GM18502 (cell line): ENCODE measurements around the gene ZNF202.
"Not testable (repeated sequence)": the region's sequence is repeated elsewhere in the genome, so short reads cannot be mapped to it uniquely, and the experiment has no call there.

Source experiments
- ATAC-seq: cut with Tn5 transposase; IDR thresholded peaks from one replicate; pipeline ENCODE4 v1.9.1; 2021; ENCODE audit warnings: mild to moderate bottlenecking; ENCODE audit not compliant: unreplicated experiment, poor library complexity

Gene ZNF202

GRCh38 chr11:123741159-123742030 lies at the start of gene ZNF202:
TSS of gene ZNF202 (minus strand) at chr11:123741660. CDS start at chr11:123730888, 10,772 bp downstream.
- peak; percentile 99 for ATAC-seq

DNA sequence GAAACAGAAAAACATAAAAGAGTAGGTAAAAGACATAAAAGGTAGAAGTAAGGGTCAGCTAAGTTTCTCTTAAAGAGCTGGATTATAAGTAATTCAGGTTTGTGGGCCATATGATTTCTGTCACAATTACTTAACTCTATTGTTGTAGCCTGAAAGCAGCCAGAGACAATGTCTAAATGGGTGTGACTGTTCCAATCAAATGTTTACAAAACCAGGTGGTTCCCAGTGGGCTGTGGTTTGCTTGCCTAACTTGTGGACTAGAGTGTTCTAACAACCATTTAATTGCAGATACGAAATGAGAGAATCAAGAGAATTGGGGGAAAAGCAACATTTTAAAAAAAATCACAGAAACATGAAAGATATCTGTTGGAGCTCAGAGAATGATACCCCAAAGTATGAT lies 42.1 kb upstream of the ZNF202 start:
- no peak for ATAC-seq

GRCh38 chr11:123778511-123778910 lies 37.1 kb upstream of the ZNF202 start:
- no peak for ATAC-seq

DNA sequence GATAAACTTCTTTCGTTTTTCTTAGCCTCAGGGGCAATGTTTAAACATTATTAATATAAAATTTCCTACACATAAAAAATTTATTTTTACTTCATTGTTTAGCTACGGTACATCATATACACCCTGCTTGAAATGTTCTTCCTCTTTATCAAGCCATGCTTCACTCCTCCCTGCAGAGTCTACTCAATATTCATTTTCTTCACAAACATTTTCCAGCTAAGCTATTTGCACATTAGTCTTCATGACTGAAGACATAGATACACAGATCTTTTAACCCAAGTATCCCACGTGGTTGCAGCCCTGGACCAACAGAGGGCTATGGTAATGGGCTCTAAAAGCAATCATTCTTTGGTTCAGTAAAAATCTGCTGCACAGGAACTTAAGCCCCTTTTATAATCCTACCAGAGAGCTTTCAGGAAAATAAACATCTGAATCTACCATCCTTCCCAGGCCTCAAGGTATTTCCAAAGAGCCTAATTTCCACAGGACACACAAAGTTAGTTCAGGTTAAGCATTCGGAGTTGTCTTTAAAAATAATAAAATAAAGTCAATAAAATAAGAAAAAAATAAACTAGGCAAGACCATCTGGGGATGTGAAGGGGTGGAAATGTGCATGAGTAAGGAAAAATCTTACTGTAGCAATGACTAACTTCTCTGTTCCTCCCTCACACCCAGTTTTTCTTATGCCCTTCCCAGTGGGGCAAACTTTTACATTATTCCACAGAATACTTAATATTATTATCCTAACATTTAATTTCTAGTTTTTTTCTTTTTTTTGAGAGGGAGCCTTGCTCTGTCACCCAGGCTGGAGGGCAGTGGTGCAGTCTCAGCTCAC lies 34.5 kb upstream of the ZNF202 start:
- no peak for ATAC-seq

GRCh38 chr11:123775289-123775688 lies 33.8 kb upstream of the ZNF202 start:
- ATAC-seq = no peak

- no peak for ATAC-seq
These were observed 32.5 kb upstream of the ZNF202 start for GRCh38 chr11:123773959-123774358.

DNA sequence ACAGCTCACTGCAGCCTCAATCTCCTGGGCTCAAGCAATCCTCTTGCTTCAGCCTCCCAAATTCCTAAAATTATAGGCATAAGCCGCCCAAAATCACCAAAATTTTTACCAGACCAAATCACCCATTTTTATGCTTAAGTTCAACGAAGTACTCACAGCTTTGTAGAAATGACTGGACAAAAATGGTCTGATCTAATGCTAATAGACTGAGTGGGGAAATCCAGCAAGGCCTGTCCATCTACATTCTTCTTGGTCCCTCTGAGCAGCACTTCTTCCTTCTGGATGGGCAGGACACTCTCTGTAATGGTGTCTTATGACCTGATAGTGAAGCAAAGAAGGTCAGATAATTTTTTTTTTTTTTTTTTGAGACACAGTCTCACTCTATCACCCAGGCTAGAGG lies 31.6 kb upstream of the ZNF202 start:
- no peak for ATAC-seq

DNA sequence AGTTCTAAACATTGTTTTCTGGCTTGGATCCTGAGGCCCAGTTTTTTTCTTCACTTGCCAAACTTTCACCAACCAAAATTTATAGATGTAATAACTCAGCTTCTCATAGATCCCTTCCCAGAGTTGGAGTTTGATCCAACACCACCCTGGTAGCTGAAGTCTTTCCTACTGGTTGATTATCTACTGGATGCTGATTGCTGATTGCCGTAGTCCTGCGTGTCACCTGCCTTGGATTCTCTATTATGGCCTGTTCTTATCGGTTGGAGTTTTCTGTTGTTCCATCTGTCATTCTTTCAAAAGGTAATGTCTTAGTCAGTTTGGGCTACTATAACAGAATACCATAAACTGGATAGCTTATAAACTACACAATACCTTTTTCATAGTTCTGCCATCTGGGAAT lies 30.2 kb upstream of the ZNF202 start:
- no peak for ATAC-seq

GRCh38 chr11:123770712-123771111 lies 29.3 kb upstream of the ZNF202 start:
- ATAC-seq = no peak

DNA sequence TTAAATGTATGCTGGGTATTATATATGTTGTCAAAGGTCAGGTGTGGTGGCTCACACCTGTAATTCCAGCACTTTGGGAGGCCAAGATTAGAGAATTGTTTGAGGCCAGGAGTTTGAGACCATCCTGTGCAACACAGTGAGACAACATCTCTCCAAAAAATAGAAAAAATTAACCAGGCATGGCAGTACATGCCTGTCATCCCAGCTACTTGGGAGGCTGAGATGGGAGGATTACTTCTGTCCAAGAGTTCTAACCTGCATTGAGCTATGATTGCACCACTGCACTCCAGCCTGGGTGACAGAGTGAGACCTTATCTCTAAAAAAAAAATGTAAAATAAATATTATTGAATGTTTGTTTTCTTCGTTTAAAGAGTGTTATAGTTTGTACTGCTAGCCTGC lies 24.1 kb upstream of the ZNF202 start:
- ATAC-seq = no peak

DNA sequence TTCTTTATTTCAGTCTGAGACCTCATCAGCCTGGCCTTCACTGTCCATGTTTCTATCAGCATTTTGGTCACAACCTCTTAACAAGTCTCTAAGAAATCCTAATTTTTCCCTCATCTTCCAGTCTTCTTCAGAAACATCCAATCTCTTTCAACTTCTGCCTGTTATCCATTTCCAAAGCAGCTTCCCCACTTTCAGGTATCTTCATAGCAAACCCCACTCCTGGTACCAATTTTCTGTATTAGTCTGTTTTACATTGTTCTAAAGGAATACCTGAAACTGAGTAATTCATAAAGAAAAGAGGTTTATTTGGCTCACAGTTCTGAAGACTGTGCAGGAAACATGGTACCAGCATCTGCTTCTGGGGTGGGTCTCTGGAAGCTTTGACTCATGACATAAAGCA lies 21.0 kb upstream of the ZNF202 start:
- no peak for ATAC-seq

GRCh38 chr11:123760894-123761293 lies 19.4 kb upstream of the ZNF202 start:
- ATAC-seq = peak; percentile 91

GRCh38 chr11:123757976-123758375 lies 16.5 kb upstream of the ZNF202 start:
- ATAC-seq = no peak

DNA sequence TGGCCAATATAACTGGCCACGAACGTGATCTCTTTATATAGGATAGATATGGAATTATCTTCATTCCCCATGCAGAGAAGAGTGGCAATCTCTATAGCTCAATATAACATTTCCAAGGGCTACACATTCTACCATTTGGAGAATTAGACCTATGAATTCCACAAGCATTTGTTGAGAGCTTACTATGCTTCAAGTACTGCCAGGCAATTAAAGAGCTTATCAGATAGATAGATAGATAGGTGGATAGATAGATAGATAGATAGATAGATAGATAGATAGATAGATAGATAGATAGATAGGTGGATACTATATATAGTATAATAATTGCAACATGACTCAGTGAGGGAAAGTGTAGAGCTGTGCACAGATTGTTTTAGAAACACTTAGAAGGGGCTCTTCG lies 14.4 kb upstream of the ZNF202 start:
- no peak for ATAC-seq

GRCh38 chr11:123755344-123755743 lies 13.9 kb upstream of the ZNF202 start:
- no peak for ATAC-seq

- no peak for ATAC-seq
These were observed 12.7 kb upstream of the ZNF202 start, which contains the start of gene OR6X1 for GRCh38 chr11:123754101-123754568. TSS of gene OR6X1 (minus strand) at chr11:123754518. CDS start at chr11:123754518, 0 bp downstream.

DNA sequence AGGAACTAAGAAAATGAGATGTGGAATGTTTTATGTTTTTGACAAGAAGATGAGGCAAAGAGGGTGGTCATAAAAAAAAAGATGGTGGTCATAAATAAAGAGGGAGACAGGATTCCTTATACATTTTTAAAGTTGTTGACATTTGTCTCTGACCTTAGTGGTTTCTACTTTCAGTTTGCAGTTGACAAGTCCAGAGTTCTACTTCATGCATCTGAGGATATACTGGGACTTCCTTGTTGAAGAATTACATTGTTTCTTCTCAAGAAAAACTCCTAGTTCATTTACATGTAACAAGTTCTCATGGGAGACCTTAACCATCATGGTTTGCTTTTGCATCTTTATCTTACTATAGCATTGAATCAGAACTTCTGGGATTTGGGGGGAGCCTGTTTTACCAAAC lies 11.7 kb upstream of the ZNF202 start:
- peak; percentile 50 for ATAC-seq

GRCh38 chr11:123751781-123752180 lies 10.3 kb upstream of the ZNF202 start:
- no peak for ATAC-seq

DNA sequence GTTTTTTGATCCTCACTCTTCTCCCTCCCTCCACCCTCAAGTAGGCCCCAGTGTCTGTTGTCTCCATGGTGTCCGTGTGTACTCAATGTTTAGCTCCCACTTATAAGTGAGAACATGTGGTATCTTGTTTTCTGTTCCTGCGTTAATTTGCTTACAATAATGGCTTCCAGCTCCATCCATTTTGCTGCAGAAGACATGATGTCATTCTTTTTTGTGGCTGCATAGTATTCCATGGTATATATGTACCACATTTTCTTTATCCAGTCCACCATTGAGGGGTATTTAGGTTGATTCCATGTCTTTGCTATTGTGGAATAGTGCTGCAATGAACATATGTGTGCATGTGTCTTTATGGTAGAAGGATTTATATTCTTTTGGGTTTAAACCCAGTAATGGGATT lies 6.9 kb upstream of the ZNF202 start:
- not testable (repeated sequence) for ATAC-seq

- no peak for ATAC-seq
These were observed 4.4 kb upstream of the ZNF202 start for GRCh38 chr11:123745764-123746451.

DNA sequence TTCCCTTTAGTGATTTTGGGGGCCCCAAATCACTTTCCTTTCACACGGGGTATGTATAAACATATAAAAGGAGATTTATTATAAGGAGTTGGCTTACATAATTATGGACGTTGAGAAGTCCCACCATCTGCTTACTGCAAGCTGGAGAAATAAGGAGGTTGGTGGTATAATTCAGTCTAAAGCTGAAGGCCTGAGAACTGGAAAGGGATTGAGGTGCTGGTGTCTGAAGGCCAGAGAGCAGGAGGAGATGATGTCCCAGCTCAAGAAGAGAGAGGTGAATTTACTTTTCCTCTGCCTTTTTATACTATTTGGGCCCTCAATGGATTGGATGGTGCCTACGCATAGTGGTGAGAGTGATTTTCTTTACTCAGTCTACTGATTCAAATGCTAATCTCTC lies 1.3 kb upstream of the ZNF202 start:
- no peak for ATAC-seq
